ENCODE data around the gene IFT81.

DNA sequence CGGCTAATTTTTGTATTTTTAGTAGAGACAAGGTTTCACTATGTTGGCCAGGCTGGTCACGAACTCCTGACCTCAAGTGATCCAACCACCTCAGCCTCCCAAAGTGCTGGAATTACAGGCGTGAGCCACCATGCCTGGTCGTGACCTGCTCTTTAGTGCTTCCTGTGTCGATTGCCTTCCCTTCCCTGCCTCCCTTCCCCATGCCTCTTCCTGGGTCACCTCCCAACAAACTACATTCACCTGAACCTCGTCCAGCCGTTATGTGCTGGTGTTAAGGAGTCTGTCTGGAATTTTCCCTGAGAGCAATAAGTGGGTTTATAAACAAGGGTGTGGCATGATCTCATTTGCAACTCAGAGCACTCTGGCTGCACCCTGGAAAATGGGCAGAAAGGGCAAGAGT lies 43.7 kb upstream of the IFT81 start:
- TF ChIP-seq, protein P1, sequence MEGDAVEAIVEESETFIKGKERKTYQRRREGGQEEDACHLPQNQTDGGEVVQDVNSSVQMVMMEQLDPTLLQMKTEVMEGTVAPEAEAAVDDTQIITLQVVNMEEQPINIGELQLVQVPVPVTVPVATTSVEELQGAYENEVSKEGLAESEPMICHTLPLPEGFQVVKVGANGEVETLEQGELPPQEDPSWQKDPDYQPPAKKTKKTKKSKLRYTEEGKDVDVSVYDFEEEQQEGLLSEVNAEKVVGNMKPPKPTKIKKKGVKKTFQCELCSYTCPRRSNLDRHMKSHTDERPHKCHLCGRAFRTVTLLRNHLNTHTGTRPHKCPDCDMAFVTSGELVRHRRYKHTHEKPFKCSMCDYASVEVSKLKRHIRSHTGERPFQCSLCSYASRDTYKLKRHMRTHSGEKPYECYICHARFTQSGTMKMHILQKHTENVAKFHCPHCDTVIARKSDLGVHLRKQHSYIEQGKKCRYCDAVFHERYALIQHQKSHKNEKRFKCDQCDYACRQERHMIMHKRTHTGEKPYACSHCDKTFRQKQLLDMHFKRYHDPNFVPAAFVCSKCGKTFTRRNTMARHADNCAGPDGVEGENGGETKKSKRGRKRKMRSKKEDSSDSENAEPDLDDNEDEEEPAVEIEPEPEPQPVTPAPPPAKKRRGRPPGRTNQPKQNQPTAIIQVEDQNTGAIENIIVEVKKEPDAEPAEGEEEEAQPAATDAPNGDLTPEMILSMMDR (IDR thresholded peaks at IDR 0.05; ENCODE audit: low read length): no peak
- no peak for TF ChIP-seq EZH2 (optimal IDR thresholded peaks at IDR 0.05; ENCODE audit: low read depth, low read length)
